GM23248 (cell line): ENCODE data around the gene DMWD.

Experiments used
- EZH2 ChIP-seq: fragments of 200-600 bp; sonication (generic); IDR thresholded peaks from 2 replicates; pipeline ENCODE4 v1.6.1; 2018; ENCODE audit warnings: antibody characterized with exemption, mild to moderate bottlenecking; ENCODE audit not compliant: insufficient read depth, poor library complexity, severe bottlenecking
- EZH2phosphoT487 ChIP-seq: fragments of 200-600 bp; sonication (generic); IDR thresholded peaks from 2 replicates; pipeline ENCODE4 v1.6.1; 2018; ENCODE audit warnings: antibody characterized with exemption, moderate library complexity, mild to moderate bottlenecking, low read depth; ENCODE audit not compliant: insufficient read depth

- TF ChIP-seq EZH2 (no peak), EZH2phosphoT487 (no peak)
These were observed 11.7 kb upstream of the DMWD start for GRCh38 chr19:45804140-45804958.
